Muscle layer of colon (tissue), 2 donors: ENCODE measurements around the gene SIK3.
A peak's percentile ranks its signal among the peaks of the same experiment; 100 is the strongest.

ENCODE experiments used
- H3K27ac ChIP-seq: one replicate; pipeline ENCODE4 v1.7.0; 2013; ENCODE audit warnings: low read depth, mild to moderate bottlenecking, low read length, moderate library complexity
- H3K27me3 ChIP-seq, 2 donors: one replicate each; pipeline ENCODE4 v1.7.0; 2013; ENCODE audit warnings: low read length in 2 of 2, mild to moderate bottlenecking in 2 of 2; ENCODE audit not compliant: insufficient read depth in 2 of 2, control insufficient read depth in 1 of 2
- H3K36me3 ChIP-seq: one replicate; pipeline ENCODE4 v1.7.0; 2013; ENCODE audit warnings: mild to moderate bottlenecking, low read length; ENCODE audit not compliant: insufficient read depth
- H3K4me1 ChIP-seq: one replicate; pipeline ENCODE4 v1.7.0; 2013; ENCODE audit warnings: mild to moderate bottlenecking, low read length; ENCODE audit not compliant: insufficient read depth
- H3K4me3 ChIP-seq, 2 donors: one replicate each; pipeline ENCODE4 v1.7.0; 2013; ENCODE audit warnings: low read length in 2 of 2, low read depth in 1 of 2, mild to moderate bottlenecking in 1 of 2, moderate library complexity in 1 of 2
- H3K9ac ChIP-seq: one replicate; pipeline ENCODE4 v1.7.0; 2013; ENCODE audit warnings: low read length
- H3K9me3 ChIP-seq: one replicate; pipeline ENCODE4 v1.7.0; 2013; ENCODE audit warnings: mild to moderate bottlenecking, low read length
- donor health status: abdominal sarcoma.
- donor health status: Adenocarcinoma of cecum.

SIK3 gene

GRCh38 chr11:116895048-116895757, 203.0 kb downstream of the SIK3 start:
- peaks cover 33% of the 10 kb centered on the region for H3K36me3 ChIP-seq
- H3K27ac ChIP-seq, result no peak overlapping the region
- H3K27me3 ChIP-seq, result no peaks in the 10 kb centered on the region

GRCh38 chr11:116893906-116894305, 204.3 kb downstream of the SIK3 start:
- no peak overlapping the region for H3K9ac ChIP-seq

More at GRCh38 chr11:116895048-116895757, 203.0 kb downstream of the SIK3 start:
- Histone ChIP-seq H3K4me1 (peaks cover 12% of the 10 kb centered on the region), H3K9me3 (no peaks in the 10 kb centered on the region), H3K9ac (no peak overlapping the region), H3K4me3 (no peak overlapping the region)

GRCh38 chr11:116893437-116893836, 204.8 kb downstream of the SIK3 start:
- no peak overlapping the region for H3K9ac ChIP-seq
- peaks cover 14% of the 10 kb centered on the region for H3K4me1 ChIP-seq
- no peak overlapping the region for H3K4me3 ChIP-seq
- no peaks in the 10 kb centered on the region for H3K27me3 ChIP-seq
- peaks cover 33% of the 10 kb centered on the region for H3K36me3 ChIP-seq
- no peaks in the 10 kb centered on the region for H3K9me3 ChIP-seq
- H3K27ac ChIP-seq, result no peak overlapping the region

More at GRCh38 chr11:116893906-116894305, 204.3 kb downstream of the SIK3 start:
- peaks cover 12% of the 10 kb centered on the region for H3K4me1 ChIP-seq
- no peak overlapping the region for H3K4me3 ChIP-seq
- peaks cover 33% of the 10 kb centered on the region for H3K36me3 ChIP-seq
- H3K27me3 ChIP-seq, result no peaks in the 10 kb centered on the region
- H3K27ac ChIP-seq, result no peak overlapping the region
- H3K9me3 ChIP-seq, result no peaks in the 10 kb centered on the region

- no peak overlapping the region for H3K27ac ChIP-seq
- no peak overlapping the region for H3K4me3 ChIP-seq
- H3K27me3 ChIP-seq, result no peaks in the 10 kb centered on the region
- H3K9me3 ChIP-seq, result no peaks in the 10 kb centered on the region
- no peak overlapping the region for H3K9ac ChIP-seq
- H3K36me3 ChIP-seq, result peaks cover 33% of the 10 kb centered on the region
- peaks cover 25% of the 10 kb centered on the region for H3K4me1 ChIP-seq
These were observed 205.9 kb downstream of the SIK3 start for GRCh38 chr11:116892374-116892773.

- H3K4me1 ChIP-seq, result peaks cover 27% of the 10 kb centered on the region
- no peaks in the 10 kb centered on the region for H3K27me3 ChIP-seq
- peaks cover 28% of the 10 kb centered on the region for H3K36me3 ChIP-seq
- H3K4me3 ChIP-seq, result no peak overlapping the region
- H3K9me3 ChIP-seq, result no peaks in the 10 kb centered on the region
- H3K27ac ChIP-seq, result no peak overlapping the region
- no peak overlapping the region for H3K9ac ChIP-seq
These were observed 206.5 kb downstream of the SIK3 start for GRCh38 chr11:116891746-116892145.

GRCh38 chr11:116890607-116891006, 207.6 kb downstream of the SIK3 start:
- H3K27me3 ChIP-seq, result no peaks in the 10 kb centered on the region
- H3K9me3 ChIP-seq, result no peaks in the 10 kb centered on the region
- peaks cover 18% of the 10 kb centered on the region for H3K36me3 ChIP-seq
- H3K27ac ChIP-seq, result no peak overlapping the region
- no peak overlapping the region for H3K9ac ChIP-seq
- H3K4me1 ChIP-seq, result peaks cover 37% of the 10 kb centered on the region
- no peak overlapping the region for H3K4me3 ChIP-seq

DNA sequence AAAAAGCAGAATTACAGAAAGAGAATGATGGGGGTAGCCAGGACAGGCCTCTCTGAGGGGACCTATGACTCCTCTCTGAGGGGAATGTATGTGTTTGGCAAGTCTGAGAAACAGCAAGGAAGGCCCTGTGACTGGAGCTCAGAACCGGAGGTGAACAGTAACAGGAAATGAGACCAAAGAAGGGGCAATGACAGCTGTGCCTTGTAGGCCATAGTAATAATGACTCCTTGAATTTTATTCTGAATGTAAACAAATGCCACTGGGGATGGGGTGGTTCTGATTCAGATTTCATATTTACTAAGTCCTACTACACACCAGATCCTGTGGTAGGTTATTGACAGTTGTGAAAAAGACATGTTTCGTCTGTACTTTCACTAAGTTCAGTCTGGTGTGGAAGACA, 208.0 kb downstream of the SIK3 start:
- Histone ChIP-seq H3K36me3 (peaks cover 17% of the 10 kb centered on the region), H3K4me3 (no peak overlapping the region), H3K9ac (no peak overlapping the region), H3K9me3 (no peaks in the 10 kb centered on the region), H3K27me3 (no peaks in the 10 kb centered on the region), H3K27ac (peak overlapping the region; percentile 16), H3K4me1 (peaks cover 41% of the 10 kb centered on the region)

GRCh38 chr11:116888884-116889549, 209.2 kb downstream of the SIK3 start:
- Histone ChIP-seq H3K27ac (no peak overlapping the region), H3K9me3 (no peaks in the 10 kb centered on the region), H3K36me3 (peaks cover 10% of the 10 kb centered on the region), H3K9ac (no peak overlapping the region), H3K4me1 (peaks cover 34% of the 10 kb centered on the region), H3K27me3 (no peaks in the 10 kb centered on the region), H3K4me3 (no peak overlapping the region)

DNA sequence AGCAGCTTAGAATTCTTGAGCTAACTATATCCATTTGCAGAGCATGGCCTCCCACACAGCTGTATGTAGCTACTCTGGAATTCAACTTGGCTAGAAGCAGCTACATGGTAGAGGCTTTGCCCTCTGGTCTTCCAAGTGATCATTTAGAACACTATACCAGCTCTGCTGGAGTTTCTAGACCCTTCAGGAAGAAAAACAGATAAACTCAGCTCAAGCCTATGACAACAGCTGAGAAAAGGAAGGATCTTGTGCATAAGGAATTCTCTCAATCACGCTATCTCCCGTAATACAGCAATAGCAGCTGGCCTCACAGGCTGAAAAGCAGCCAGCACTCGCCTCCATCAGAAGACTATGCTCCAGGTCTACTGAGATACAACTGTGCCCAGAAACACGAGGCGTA, 210.2 kb downstream of the SIK3 start:
- peaks cover 29% of the 10 kb centered on the region for H3K4me1 ChIP-seq
- H3K4me3 ChIP-seq, result no peak overlapping the region
- no peaks in the 10 kb centered on the region for H3K27me3 ChIP-seq
- H3K9ac ChIP-seq, result no peak overlapping the region
- H3K9me3 ChIP-seq, result no peaks in the 10 kb centered on the region
- H3K27ac ChIP-seq, result peak overlapping the region; percentile 27
- peaks cover 2% of the 10 kb centered on the region for H3K36me3 ChIP-seq

DNA sequence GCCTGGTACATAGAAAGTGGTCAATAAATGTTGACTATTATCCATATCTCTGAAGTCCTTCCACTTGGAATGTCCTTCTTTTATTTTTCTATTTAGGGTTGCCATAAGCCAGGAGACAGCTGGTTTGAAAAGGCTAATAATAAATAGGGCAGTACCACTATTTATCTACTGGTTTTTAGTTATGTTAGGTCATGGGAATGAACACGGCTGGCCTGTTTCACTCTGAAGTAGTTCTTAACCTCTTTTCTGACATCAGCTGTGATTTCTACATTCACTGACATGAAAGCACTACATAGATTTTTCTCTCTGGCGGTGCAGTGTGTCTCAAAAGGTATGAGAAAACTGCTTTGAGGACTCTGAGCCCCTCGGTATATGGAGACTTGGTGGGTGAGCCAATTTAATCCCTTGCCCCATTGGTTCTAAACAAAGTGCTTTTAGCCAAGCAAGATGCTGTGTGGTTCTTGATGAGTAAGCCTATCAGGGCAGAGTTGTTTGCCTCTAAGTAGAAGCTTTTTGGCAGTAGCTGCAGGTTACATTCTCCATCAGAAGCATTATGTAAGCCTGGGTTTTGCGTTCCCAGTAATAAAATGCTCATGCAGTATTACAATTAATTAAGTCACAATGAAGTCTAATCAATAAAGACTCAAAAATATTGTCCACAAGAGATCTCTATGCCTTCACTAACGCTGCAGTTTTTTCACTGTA, 212.1 kb downstream of the SIK3 start:
- no peak overlapping the region for H3K4me3 ChIP-seq
- H3K4me1 ChIP-seq, result peaks cover 29% of the 10 kb centered on the region
- H3K27ac ChIP-seq, result peak overlapping the region; percentile 79
- H3K27me3 ChIP-seq, result no peaks in the 10 kb centered on the region
- H3K36me3 ChIP-seq, result no peaks in the 10 kb centered on the region
- no peak overlapping the region for H3K9ac ChIP-seq
- no peaks in the 10 kb centered on the region for H3K9me3 ChIP-seq

DNA sequence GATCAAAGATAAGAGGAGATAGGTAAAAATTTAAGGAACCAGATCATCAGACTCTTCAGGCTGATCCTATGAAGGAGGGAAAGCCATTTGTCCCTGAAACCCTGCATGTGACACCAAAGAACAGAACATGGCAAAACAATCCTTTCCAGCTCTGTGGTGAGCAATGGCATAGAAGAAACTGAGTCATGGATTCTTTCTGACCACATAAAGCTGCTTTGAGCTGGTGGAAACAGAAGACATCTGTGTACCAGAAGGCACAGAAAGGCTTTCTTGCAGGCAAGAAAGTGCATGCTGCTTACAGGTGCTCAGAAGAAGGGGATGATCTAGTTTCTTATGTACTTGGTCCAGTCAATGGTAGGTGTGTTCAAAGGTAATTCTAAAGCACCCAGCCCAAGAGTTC, 215.8 kb downstream of the SIK3 start:
- Histone ChIP-seq H3K4me3 (no peak overlapping the region), H3K27me3 (no peaks in the 10 kb centered on the region), H3K27ac (no peak overlapping the region), H3K4me1 (peaks cover 23% of the 10 kb centered on the region), H3K9me3 (no peaks in the 10 kb centered on the region), H3K36me3 (no peaks in the 10 kb centered on the region), H3K9ac (no peak overlapping the region)
